GM12878 (cell line): ENCODE data around the gene DIO1. TPM values are rescaled to one million over a fixed set of nuclear protein-coding genes. Genes with fewer than 3 reads are reported as not detected.

Experiments used
- ATAC-seq: fragments of 200-7000 bp; cut with Tn5 transposase; 3 replicates; pipeline ENCODE4 v1.9.1; 2020; ENCODE audit warnings: mild to moderate bottlenecking, moderate library complexity
- BruUV-seq: library from RNA; stranded (reverse); fragments of 400-500 nt; replicated peaks from 2 replicates; lab custom pipeline; 2021; lab: Mats Ljungman, UMichigan
- CTCF ChIA-PET: fragments of 300-600 bp; sonication (Branson Sonifier 250); formaldehyde crosslinking; extraction: SDS; loops from one replicate; lab custom pipeline; 2021; ENCODE audit warnings: inconsistent platforms; lab: Yijun Ruan, JAX
- POLR2A ChIA-PET: fragments of 350-600 bp; formaldehyde crosslinking; extraction: SDS; loops from one replicate; lab custom pipeline; 2021; ENCODE audit warnings: inconsistent platforms; lab: Charles Lee
- RAD21 ChIA-PET: fragments of 300-600 bp; sonication (Branson Sonifier 250); formaldehyde crosslinking; loops from one replicate; lab custom pipeline; 2023; ENCODE audit warnings: antibody characterized with exemption; ENCODE audit not compliant: unreplicated experiment; lab: Charles Lee
- SMC1A ChIA-PET: fragments of 300-600 bp; sonication (Branson Sonifier 250); formaldehyde crosslinking; loops from one replicate; lab custom pipeline; 2023; ENCODE audit not compliant: unreplicated experiment, uncharacterized antibody; lab: Charles Lee
- DNase-seq: peaks from one replicate; pipeline ENCODE4 v3.0.0-alpha.2; 2011; ENCODE audit warnings: low read depth, low spot score
- FAIRE-seq: peaks from 3 replicates; lab custom pipeline; 2011; peaks lifted over from hg19 to GRCh38; lab: Jason Lieb, UNC
- H2AFZ ChIP-seq: 2 replicates; pipeline ENCODE4 v1.6.0; 2011; ENCODE audit warnings: low read depth, low read length, control low read depth; ENCODE audit not compliant: control insufficient read depth
- H3K27ac ChIP-seq: 2 replicates; pipeline ENCODE4 v1.5.1; 2011; ENCODE audit warnings: control low read depth; ENCODE audit not compliant: control insufficient read depth, insufficient read depth
- H3K27me3 ChIP-seq, 2 experiments: replicated peaks in 1 of 2; 2 replicates each; pipeline versions ENCODE4 v1.6.0 to v1.6.1; 2011; ENCODE audit warnings: low read length in 1 of 2; ENCODE audit not compliant: control insufficient read depth in 2 of 2, insufficient read depth in 2 of 2
- H3K36me3 ChIP-seq, 2 experiments: 2 replicates each; pipeline ENCODE4 v1.5.1; 2011; ENCODE audit warnings: low read length in 1 of 2; ENCODE audit not compliant: control insufficient read depth in 2 of 2, insufficient read depth in 2 of 2
- H3K4me1 ChIP-seq: 2 replicates; pipeline ENCODE4 v1.6.1; 2011; ENCODE audit warnings: mild to moderate bottlenecking, low read length, moderate library complexity, mixed read lengths; ENCODE audit not compliant: control insufficient read depth, insufficient read depth
- H3K4me2 ChIP-seq: 2 replicates; pipeline ENCODE4 v1.6.0; 2011; ENCODE audit warnings: control low read depth; ENCODE audit not compliant: control insufficient read depth, insufficient read depth
- H3K4me3 ChIP-seq: fragments of 200-600 bp; sonication (generic); 2 replicates; pipeline ENCODE4 v1.5.1; 2016
- H3K79me2 ChIP-seq: 2 replicates; pipeline ENCODE4 v1.6.0; 2011; ENCODE audit warnings: low read length; ENCODE audit not compliant: control insufficient read depth, insufficient read depth
- H3K9ac ChIP-seq: 2 replicates; pipeline ENCODE4 v1.8.0; 2011; ENCODE audit warnings: low read length, control low read depth, mixed read lengths; ENCODE audit not compliant: control insufficient read depth, insufficient read depth
- H3K9me3 ChIP-seq: replicated peaks from 3 replicates; pipeline ENCODE4 v1.5.1; 2011; ENCODE audit warnings: mild to moderate bottlenecking, low read length; ENCODE audit not compliant: control insufficient read depth, insufficient read depth
- H4K20me1 ChIP-seq: 2 replicates; pipeline ENCODE4 v1.6.0; 2011; ENCODE audit not compliant: control insufficient read depth, insufficient read depth
- CHD1 ChIP-seq: IDR thresholded peaks from 2 replicates; pipeline ENCODE4 v1.6.1; 2012; ENCODE audit warnings: low read depth, low read length, improper control_type of control experiment
- DPF2 ChIP-seq: fragments of 450-650 bp; IDR thresholded peaks from 2 replicates; pipeline ENCODE4 v1.6.1; 2017; ENCODE audit warnings: mild to moderate bottlenecking
- GABPA ChIP-seq: IDR thresholded peaks from 2 replicates; pipeline ENCODE4 v1.6.1; 2014; ENCODE audit warnings: antibody characterized with exemption, low read depth, mild to moderate bottlenecking, inconsistent platforms
- MTA2 ChIP-seq: fragments of 450-650 bp; IDR thresholded peaks from 2 replicates; pipeline ENCODE4 v1.6.1; 2016; ENCODE audit warnings: low read depth, mild to moderate bottlenecking, moderate library complexity
- NFIC ChIP-seq: IDR thresholded peaks from 2 replicates; pipeline ENCODE4 v1.6.1; 2012; ENCODE audit warnings: low read depth, mild to moderate bottlenecking, inconsistent platforms, low read length, moderate library complexity
- PAX8 ChIP-seq: fragments of 450-650 bp; IDR thresholded peaks from 2 replicates; pipeline ENCODE4 v1.6.1; 2017; ENCODE audit warnings: mild to moderate bottlenecking, moderate library complexity
- POLR2A ChIP-seq: IDR thresholded peaks from 2 replicates; pipeline ENCODE4 v1.6.1; 2011; ENCODE audit warnings: low read depth, mild to moderate bottlenecking, low read length
- RAD51 ChIP-seq: fragments of 450-650 bp; IDR thresholded peaks from 2 replicates; pipeline ENCODE4 v1.6.1; 2016; ENCODE audit warnings: moderate library complexity, mild to moderate bottlenecking, inconsistent platforms
- SRF ChIP-seq, 2 experiments: IDR thresholded peaks; 2 replicates each; pipeline ENCODE4 v1.6.1; 2011; ENCODE audit warnings: low read depth in 2 of 2, low read length in 2 of 2, mild to moderate bottlenecking in 1 of 2, moderate library complexity in 1 of 2
- SUPT20H ChIP-seq: IDR thresholded peaks from 2 replicates; pipeline ENCODE4 v1.6.1; 2011; ENCODE audit warnings: low read depth, mild to moderate bottlenecking, low read length, moderate library complexity, borderline replicate concordance; ENCODE audit not compliant: control insufficient read depth
- ZBED1 ChIP-seq: IDR thresholded peaks from 2 replicates; pipeline ENCODE4 v1.6.1; 2016; ENCODE audit warnings: borderline replicate concordance
- WGBS: methylation state at CpG from one replicate; pipeline ENCODE4 v1.1.6; 2016; ENCODE audit warnings: low lambda C conversion rate; ENCODE audit not compliant: insufficient replicate concordance, insufficient coverage; ENCODE audit errors: missing lambda C conversion rate; 5-methylcytosine and 5-hydroxymethylcytosine counted together
- in situ Hi-C: fragments of 300-500 bp; cut with MboI; formaldehyde crosslinking; loops from 9 replicates; pipeline ENCODE4 v1.14.3; 2018; ENCODE audit warnings: mixed read lengths
- intact Hi-C: fragments of 100-400 bp; cut with micrococcal nuclease; formaldehyde crosslinking; loops from one replicate; pipeline ENCODE4 v1.14.2; 2022; ENCODE audit not compliant: unreplicated experiment
- polyA plus RNA-seq, 11 experiments: library from polyadenylated mRNA; depleted of rRNA in 4 of 11; unstranded in 6 of 11; stranded (reverse) in 5 of 11; fragments of >200 nt; fragmentation: Nextera tagmentation in 4 of 11; fragmentation: Illumina TruSeq in 1 of 11; extraction: Ambion mirVana in 4 of 11; extraction: Trizol in 1 of 11; gene quantifications; 1 replicate in 1 of 11; 2 replicates in 10 of 11; pipeline versions ENCODE4 v1.2.1 to v1.2.3, GENCODE V29; 2011 to 2016; ENCODE audit warnings: inconsistent platforms in 2 of 11, missing spikeins in 2 of 11, low read depth in 1 of 11
- total RNA-seq, 4 experiments: library from RNA; depleted of rRNA in 3 of 4; stranded (reverse); fragments of >200 nt in 3 of 4; fragmentation: Illumina TruSeq in 1 of 4; extraction: Trizol in 1 of 4; gene quantifications; 2 replicates each; pipeline versions ENCODE4 v1.2.1 to v1.2.3, GENCODE V29; 2013 to 2021
- TF ChIP-seq, protein P1 (sequence below): fragments of 450-650 bp; formaldehyde crosslinking; IDR thresholded peaks from 2 replicates; pipeline ENCODE4 v1.4.0; 2022; ENCODE audit warnings: mild to moderate bottlenecking, moderate library complexity
- TF ChIP-seq, protein P2 (sequence below): fragments of 450-650 bp; conservative IDR thresholded peaks from 2 replicates; pipeline ENCODE4 v1.6.1; 2017; ENCODE audit warnings: mild to moderate bottlenecking, moderate library complexity
- TF ChIP-seq, protein P3 (sequence below): IDR thresholded peaks from 2 replicates; pipeline ENCODE4 v1.6.1; 2012; ENCODE audit warnings: low read depth, low read length, improper control_type of control experiment
- TF ChIP-seq, protein P4 (sequence below): fragments of 450-650 bp; IDR thresholded peaks from 2 replicates; pipeline ENCODE4 v1.6.1; 2014; ENCODE audit warnings: mild to moderate bottlenecking

The DIO1 gene
- total and polyA plus RNA-seq, 10 of the 15 experiments (the other 5 are each of a cell fraction or from before 2014, with no cell fraction given) = 0.11 to 0.26 (median 0.12) TPM; not detected in 6

DNA sequence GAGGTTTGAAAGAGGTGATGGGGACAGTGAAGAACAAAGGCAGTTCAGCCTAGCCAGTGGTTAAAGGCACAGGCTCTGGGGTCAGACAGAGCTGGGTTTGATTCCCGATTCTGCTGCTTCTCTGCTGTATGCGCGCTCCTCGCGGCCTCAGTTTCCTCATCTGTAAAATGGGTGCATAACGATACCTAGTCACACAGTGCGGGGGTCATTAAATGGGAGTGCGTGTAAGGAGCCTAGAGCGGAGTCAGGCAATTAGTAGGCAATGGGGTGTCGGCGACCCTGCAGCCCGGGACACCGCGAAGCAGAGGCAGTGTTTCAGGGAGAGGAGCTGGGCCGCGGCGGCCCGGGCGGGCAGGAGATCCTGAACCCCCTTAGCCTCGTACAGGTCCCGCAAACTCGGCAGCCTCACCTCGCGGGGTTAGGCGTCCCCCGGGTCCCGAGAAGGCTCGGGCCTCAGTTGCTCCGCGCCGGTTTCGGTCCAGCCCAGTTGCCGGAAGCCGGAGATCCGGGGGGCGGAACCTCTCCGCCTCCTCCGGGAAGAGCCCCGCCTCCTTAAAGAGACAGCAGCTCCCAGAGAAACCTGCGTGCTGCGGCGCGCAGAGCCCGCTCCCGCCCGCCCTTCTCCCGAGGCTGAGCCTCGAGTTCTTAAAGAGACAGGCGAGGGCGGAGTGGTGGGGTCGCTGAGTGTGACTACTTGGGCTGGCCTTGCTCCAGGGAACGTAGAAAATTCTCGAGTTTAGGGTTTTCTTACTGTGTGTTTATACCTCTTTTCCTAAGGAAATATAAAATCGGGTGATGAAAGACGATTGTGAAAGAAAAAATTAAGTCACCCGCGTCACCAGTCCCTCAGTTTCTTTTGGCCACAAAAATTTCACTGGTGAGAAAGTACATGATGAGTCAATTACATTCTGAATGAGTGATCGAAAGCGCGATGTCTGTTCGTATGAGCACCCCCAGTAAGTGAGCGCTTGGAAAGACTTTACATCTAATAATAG, 4.4 kb upstream of the DIO1 start, which contains the start of gene YIPF1:
YIPF1 (minus strand) TSS at position 494 of the 995 bp plus-strand sequence. CDS start 860 bp downstream, outside the sequence.
- ChIA-PET CTCF (interaction anchor here (0.7 to 4.6 kb wide), 8 partner anchors 10 to 70 kb away, joined by 3 to 33 read pairs (median 4); partner anchors contain the start of genes IFT25 and LRRC42), POLR2A (interaction anchor here (0.6 to 1.5 kb wide), 4 partner anchors 9 to 56 kb away, joined by 3 to 5 read pairs (median 4); partner anchors contain the start of gene IFT25), RAD21 (interaction anchor here (1.0 to 1.6 kb wide), 4 partner anchors 10 to 61 kb away, joined by 3 to 14 read pairs (median 5); partner anchors contain the start of genes IFT25 and LRRC42), SMC1A (interaction anchor here (1.0 to 2.6 kb wide), 5 partner anchors 11 to 66 kb away, joined by 3 to 10 read pairs (median 4); partner anchors contain the start of genes IFT25 and LRRC42)
- FAIRE-seq (peak; percentile 75), DNase-seq (peak; percentile 48), ATAC-seq (peak; percentile 98)
- Histone ChIP-seq H3K4me1 (peaks cover 5% of the 10 kb centered on the region; the same call in 1 of the 2 replicates), H3K36me3 (no peaks in the 10 kb centered on the region), H3K4me3 (peak within 1 kb of the TSS; percentile 80), H3K4me2 (peak within 1 kb of the TSS; percentile 84), H3K9me3 (no peaks in the 10 kb centered on the region), H2AFZ (peak within 1 kb of the TSS; percentile 91), H3K27me3 (no peaks in the 10 kb centered on the region), H4K20me1 (no peaks in the 10 kb centered on the region), H3K79me2 (peaks cover 5% of the 10 kb centered on the region), H3K9ac (peak within 1 kb of the TSS; percentile 72), H3K27ac (peak within 1 kb of the TSS; percentile 85)
- in situ Hi-C loops (loop anchor here (5.0 kb wide), 1 partner anchor 53 kb away; no protein-coding TSS in a partner anchor), intact Hi-C loops (loop anchor here (5.0 kb wide), 1 partner anchor 163 kb away; the partner anchor contains the start of genes TCEANC2 and TMEM59)
- WGBS = 1% methylated on average over 62 of the region's 62 CpGs
- TSS peak; percentile 75 for BruUV-seq
- TF ChIP-seq NFIC = peak; percentile 52; the same call in 1 of the 2 replicates
- peak; percentile 87 for TF ChIP-seq POLR2A
- peak; percentile 65 for TF ChIP-seq GABPA
- TF ChIP-seq, protein P1, sequence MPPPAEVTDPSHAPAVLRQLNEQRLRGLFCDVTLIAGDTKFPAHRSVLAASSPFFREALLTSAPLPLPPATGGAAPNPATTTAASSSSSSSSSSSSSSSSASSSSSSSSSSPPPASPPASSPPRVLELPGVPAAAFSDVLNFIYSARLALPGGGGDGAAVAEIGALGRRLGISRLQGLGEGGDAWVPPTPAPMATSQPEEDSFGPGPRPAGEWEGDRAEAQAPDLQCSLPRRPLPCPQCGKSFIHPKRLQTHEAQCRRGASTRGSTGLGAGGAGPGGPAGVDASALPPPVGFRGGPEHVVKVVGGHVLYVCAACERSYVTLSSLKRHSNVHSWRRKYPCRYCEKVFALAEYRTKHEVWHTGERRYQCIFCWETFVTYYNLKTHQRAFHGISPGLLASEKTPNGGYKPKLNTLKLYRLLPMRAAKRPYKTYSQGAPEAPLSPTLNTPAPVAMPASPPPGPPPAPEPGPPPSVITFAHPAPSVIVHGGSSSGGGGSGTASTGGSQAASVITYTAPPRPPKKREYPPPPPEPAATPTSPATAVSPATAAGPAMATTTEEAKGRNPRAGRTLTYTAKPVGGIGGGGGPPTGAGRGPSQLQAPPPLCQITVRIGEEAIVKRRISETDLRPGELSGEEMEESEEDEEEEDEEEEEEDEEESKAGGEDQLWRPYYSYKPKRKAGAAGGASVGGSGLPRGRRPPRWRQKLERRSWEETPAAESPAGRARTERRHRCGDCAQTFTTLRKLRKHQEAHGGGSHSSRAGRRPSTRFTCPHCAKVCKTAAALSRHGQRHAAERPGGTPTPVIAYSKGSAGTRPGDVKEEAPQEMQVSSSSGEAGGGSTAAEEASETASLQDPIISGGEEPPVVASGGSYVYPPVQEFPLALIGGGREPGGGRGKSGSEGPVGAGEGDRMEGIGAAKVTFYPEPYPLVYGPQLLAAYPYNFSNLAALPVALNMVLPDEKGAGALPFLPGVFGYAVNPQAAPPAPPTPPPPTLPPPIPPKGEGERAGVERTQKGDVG (CRISPR knock-in tag) = no peak
- TF ChIP-seq RAD51 = no peak
- TF ChIP-seq SUPT20H = no peak
- TF ChIP-seq PAX8 = no peak
- TF ChIP-seq, protein P2, sequence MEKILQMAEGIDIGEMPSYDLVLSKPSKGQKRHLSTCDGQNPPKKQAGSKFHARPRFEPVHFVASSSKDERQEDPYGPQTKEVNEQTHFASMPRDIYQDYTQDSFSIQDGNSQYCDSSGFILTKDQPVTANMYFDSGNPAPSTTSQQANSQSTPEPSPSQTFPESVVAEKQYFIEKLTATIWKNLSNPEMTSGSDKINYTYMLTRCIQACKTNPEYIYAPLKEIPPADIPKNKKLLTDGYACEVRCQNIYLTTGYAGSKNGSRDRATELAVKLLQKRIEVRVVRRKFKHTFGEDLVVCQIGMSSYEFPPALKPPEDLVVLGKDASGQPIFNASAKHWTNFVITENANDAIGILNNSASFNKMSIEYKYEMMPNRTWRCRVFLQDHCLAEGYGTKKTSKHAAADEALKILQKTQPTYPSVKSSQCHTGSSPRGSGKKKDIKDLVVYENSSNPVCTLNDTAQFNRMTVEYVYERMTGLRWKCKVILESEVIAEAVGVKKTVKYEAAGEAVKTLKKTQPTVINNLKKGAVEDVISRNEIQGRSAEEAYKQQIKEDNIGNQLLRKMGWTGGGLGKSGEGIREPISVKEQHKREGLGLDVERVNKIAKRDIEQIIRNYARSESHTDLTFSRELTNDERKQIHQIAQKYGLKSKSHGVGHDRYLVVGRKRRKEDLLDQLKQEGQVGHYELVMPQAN = peak; percentile 92
- TF ChIP-seq, protein P3, sequence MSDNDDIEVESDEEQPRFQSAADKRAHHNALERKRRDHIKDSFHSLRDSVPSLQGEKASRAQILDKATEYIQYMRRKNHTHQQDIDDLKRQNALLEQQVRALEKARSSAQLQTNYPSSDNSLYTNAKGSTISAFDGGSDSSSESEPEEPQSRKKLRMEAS = 0 out of 2 replicates have a peak, but pooled peaks have one; percentile 20
- TF ChIP-seq MTA2 = no peak
- TF ChIP-seq CHD1 = no peak
- TF ChIP-seq, protein P4, sequence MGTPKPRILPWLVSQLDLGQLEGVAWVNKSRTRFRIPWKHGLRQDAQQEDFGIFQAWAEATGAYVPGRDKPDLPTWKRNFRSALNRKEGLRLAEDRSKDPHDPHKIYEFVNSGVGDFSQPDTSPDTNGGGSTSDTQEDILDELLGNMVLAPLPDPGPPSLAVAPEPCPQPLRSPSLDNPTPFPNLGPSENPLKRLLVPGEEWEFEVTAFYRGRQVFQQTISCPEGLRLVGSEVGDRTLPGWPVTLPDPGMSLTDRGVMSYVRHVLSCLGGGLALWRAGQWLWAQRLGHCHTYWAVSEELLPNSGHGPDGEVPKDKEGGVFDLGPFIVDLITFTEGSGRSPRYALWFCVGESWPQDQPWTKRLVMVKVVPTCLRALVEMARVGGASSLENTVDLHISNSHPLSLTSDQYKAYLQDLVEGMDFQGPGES = no peak
- peak; percentile 71 for TF ChIP-seq DPF2
- TF ChIP-seq SRF (IDR thresholded peaks at IDR 0.05; ENCODE audit: low read depth in 2 of 2, low read length in 2 of 2) = no peak
- no peak for TF ChIP-seq ZBED1
